ENCODE measurements around the gene MYLIP.

DNA sequence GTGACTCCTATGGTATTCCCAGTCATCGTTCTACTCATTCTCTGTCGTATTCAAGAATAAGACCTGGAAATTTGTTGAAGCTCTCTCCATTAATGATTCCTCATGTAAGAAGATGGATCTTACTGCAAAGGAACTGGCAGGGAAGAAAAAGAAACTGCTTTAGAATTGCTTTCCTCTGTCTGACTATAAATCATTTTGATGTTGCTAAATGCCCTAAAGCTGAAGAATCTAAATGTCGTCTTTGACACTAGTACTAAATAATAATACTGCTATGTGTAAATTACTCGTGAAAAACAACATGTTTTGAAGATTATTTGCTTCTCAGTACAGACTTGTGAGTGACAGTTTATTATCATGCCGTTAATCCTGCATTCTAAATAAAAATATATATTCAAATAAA is 20.5 kb upstream of the MYLIP start:
- TF ChIP-seq, protein P1, sequence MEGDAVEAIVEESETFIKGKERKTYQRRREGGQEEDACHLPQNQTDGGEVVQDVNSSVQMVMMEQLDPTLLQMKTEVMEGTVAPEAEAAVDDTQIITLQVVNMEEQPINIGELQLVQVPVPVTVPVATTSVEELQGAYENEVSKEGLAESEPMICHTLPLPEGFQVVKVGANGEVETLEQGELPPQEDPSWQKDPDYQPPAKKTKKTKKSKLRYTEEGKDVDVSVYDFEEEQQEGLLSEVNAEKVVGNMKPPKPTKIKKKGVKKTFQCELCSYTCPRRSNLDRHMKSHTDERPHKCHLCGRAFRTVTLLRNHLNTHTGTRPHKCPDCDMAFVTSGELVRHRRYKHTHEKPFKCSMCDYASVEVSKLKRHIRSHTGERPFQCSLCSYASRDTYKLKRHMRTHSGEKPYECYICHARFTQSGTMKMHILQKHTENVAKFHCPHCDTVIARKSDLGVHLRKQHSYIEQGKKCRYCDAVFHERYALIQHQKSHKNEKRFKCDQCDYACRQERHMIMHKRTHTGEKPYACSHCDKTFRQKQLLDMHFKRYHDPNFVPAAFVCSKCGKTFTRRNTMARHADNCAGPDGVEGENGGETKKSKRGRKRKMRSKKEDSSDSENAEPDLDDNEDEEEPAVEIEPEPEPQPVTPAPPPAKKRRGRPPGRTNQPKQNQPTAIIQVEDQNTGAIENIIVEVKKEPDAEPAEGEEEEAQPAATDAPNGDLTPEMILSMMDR (IDR thresholded peaks at IDR 0.05): no peak
- no peak for TF ChIP-seq POLR2A (IDR thresholded peaks at IDR 0.05)
